ENCODE measurements around the gene NANOS2. TPM values are rescaled to one million over a fixed set of nuclear protein-coding genes. Genes with fewer than 3 reads are reported as not detected.
A peak's percentile ranks its signal among the peaks of the same experiment; 100 is the strongest.

Gene NANOS2
- total RNA-seq, 1 donor from 2014 or later: not detected

DNA sequence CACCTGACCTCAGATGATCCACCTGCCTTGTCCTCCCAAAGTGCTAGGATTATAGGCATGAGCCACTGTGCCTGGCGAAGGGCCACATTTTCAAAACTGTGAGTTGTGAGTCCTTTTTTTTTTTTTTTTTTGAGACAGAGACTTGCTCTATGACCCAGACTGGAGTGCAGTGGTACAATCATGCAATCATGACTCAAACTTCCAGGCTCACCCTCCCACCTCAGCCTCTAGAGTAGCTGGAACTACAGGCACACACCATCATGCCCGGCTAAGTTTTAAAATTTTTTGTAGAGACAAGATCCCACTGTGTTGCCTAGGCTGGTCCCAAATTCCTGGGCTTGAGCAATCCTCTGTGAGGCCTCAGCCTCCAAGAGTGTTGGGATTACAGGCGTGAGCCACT, 8.4 kb downstream of the NANOS2 start:
- Mint-ChIP-seq H3K36me3 (ENCODE audit: low read depth) (no peaks in the 10 kb centered on the region), H3K27me3 (ENCODE audit: low read depth) (peaks cover 9% of the 10 kb centered on the region), H3K4me1 (ENCODE audit: low read depth) (peaks cover 4% of the 10 kb centered on the region), H3K9me3 (ENCODE audit: low read depth) (no peaks in the 10 kb centered on the region), H3K4me3 (ENCODE audit: unreplicated experiment) (no peak overlapping the region), H3K27ac (ENCODE audit: unreplicated experiment) (no peak overlapping the region)
- TF ChIP-seq, protein P1, sequence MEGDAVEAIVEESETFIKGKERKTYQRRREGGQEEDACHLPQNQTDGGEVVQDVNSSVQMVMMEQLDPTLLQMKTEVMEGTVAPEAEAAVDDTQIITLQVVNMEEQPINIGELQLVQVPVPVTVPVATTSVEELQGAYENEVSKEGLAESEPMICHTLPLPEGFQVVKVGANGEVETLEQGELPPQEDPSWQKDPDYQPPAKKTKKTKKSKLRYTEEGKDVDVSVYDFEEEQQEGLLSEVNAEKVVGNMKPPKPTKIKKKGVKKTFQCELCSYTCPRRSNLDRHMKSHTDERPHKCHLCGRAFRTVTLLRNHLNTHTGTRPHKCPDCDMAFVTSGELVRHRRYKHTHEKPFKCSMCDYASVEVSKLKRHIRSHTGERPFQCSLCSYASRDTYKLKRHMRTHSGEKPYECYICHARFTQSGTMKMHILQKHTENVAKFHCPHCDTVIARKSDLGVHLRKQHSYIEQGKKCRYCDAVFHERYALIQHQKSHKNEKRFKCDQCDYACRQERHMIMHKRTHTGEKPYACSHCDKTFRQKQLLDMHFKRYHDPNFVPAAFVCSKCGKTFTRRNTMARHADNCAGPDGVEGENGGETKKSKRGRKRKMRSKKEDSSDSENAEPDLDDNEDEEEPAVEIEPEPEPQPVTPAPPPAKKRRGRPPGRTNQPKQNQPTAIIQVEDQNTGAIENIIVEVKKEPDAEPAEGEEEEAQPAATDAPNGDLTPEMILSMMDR (IDR thresholded peaks at IDR 0.05): no peak
- no peak for DNase-seq (ENCODE audit: low spot score)

DNA sequence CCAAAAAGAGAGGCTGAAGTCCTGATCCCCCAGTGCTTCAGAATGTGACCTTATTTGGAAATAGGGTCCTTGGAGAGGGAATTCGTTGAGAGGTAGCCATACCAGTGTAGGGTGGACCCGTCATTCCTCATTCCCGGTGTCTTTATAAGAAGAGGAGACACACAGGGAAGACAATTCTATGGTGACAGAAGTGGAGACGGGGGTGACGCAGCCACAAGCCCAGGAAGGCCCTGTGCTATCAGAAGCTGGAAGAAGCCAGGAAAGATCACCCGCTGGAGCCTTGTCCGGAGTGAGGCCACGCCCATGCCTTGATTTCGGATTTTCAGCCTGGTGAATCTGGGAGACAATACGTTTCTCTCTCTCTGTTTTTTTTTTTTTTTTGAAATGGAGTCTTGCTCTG, 9.6 kb downstream of the NANOS2 start:
- Mint-ChIP-seq H3K9me3 (ENCODE audit: low read depth) (no peaks in the 10 kb centered on the region), H3K36me3 (ENCODE audit: low read depth) (peaks cover 4% of the 10 kb centered on the region), H3K4me3 (ENCODE audit: unreplicated experiment) (no peak overlapping the region), H3K4me1 (ENCODE audit: low read depth) (peaks cover 15% of the 10 kb centered on the region), H3K27me3 (ENCODE audit: low read depth) (peaks cover 3% of the 10 kb centered on the region), H3K27ac (ENCODE audit: unreplicated experiment) (no peak overlapping the region)
- DNase-seq (ENCODE audit: low spot score): no peak
- TF ChIP-seq, protein P1 (IDR thresholded peaks at IDR 0.05): no peak

DNA sequence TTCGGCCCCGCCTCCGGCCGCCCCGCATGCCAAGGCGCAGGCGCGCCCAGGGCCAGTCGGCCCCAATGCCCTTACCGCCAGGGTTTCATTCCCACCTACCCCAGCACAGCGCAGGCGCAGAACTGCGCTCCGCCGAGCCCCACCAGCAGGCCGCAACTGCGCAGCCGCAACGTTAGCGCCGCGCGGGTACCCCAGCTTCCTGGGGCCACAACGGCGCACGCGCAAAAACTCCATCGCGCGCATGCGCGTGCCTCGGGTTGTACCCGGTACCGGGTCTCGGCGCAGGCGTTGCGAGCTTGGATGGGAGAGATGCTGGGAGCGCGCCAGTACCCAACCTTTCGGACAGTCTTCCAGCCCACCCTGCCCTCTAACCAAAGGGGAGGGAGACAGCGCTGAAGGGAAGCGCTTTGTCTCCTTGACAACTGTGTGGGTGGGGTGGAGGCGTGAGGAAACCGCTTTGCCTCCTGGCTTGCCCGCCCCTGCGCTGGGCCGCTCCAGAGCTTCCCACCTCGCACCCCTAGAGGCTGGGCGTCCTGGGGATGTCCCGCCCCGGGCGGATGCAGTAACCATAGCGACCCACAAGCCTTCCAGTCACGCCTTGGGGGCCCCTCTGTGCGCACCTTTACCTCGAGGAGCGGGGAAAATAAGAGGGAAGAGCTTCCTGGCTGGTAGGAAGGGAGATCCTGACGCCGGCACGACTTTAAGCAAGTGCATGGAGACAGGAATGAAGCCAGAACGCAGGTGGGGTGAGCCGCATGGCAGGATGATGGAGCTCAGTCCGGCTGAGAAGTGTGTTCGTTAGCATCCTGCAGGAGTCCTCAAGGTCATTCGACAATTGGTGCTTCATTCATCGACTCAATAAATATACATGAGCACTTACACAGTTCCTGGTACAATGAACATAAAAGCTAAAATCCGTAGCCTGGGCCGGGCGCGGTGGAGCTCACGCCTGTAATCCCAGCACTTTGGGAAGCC, 11.6 kb downstream of the NANOS2 start:
- no peaks in the 10 kb centered on the region for H3K27me3 Mint-ChIP-seq (ENCODE audit: low read depth)
- TF ChIP-seq, protein P1 (IDR thresholded peaks at IDR 0.05): no peak
- H3K9me3 Mint-ChIP-seq (ENCODE audit: low read depth): no peaks in the 10 kb centered on the region
- H3K36me3 Mint-ChIP-seq (ENCODE audit: low read depth): peaks cover 12% of the 10 kb centered on the region
- H3K4me1 Mint-ChIP-seq (ENCODE audit: low read depth): peaks cover 17% of the 10 kb centered on the region
- peak overlapping the region; percentile 69 for H3K27ac Mint-ChIP-seq (ENCODE audit: unreplicated experiment)
- peak; percentile 98 for DNase-seq (ENCODE audit: low spot score)
- peak overlapping the region; percentile 90 for H3K4me3 Mint-ChIP-seq (ENCODE audit: unreplicated experiment)

DNA sequence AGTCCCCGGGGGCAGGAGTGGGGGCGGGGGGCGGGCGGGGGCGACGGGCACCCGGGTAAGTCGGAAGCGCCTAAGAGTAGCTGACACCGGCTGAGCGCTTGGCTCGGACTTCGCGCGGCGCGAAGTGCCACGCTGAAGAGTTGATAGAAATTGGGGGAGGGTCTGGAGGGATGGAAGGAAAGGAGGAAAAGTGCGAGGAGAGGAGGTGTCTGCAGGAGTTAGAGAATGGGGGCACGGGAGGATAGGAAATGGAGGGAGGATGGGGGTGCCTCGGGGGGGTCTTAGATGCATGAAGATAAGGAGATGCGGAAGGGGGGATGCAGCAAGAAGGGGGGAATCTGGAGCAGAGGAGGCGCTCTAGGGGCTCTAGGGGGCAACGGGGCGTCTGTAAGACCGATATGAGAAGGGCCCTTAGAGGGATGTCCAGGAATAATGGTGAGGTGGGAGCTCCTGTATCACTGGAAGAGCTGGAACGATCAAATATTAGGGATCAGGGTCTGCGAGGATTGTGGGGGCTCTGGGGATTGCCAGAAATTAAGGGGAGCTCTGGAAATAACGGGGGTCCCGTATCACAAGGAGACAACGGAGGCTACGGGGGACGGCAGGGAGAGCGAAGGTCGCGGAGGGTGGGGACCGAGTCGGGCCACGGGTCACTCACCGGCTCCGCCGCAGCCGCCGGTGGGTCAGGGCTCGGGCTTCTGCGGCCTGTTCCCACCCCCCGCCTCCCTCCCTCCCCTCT, 12.5 kb downstream of the NANOS2 start, which contains the start of gene MYPOP:
TSS of gene MYPOP (minus strand) at position 702 of the 739 bp plus-strand sequence. CDS start 840 bp downstream, outside the sequence.
- Mint-ChIP-seq H3K4me1 (ENCODE audit: low read depth) (peaks cover 17% of the 10 kb centered on the region), H3K27me3 (ENCODE audit: low read depth) (no peaks in the 10 kb centered on the region), H3K36me3 (ENCODE audit: low read depth) (peaks cover 12% of the 10 kb centered on the region), H3K9me3 (ENCODE audit: low read depth) (no peaks in the 10 kb centered on the region), H3K27ac (ENCODE audit: unreplicated experiment) (peak within 1 kb of the TSS; percentile 85), H3K4me3 (ENCODE audit: unreplicated experiment) (peak within 1 kb of the TSS; percentile 90)
- no peak for DNase-seq (ENCODE audit: low spot score)
- TF ChIP-seq, protein P1 (IDR thresholded peaks at IDR 0.05): no peak

DNA sequence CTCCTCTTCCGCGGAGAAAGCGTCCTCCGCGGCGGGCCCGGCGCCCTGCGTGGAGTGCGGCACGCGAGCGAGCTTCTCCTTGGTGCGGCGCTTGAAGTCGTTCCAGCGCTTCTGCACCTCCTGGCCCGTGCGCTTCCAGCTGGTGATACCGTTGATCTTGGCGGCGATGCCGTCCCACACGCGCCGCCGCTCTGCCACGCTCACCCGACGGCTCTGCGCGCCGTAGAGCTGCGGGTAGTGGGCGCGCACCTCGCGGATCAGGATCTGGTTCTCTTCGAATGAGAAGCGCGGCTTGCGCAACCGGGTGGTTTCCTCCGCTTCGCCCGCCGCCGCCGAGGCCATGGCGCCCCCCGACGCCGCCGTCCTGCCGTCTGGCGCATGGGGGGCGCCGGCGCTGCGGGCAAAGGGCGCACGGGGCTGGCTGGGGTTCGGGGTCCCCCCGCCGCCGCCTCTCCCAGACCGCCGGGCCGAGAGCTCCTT, 13.1 kb downstream of the NANOS2 start:
- Mint-ChIP-seq H3K4me1 (ENCODE audit: low read depth) (peaks cover 17% of the 10 kb centered on the region), H3K9me3 (ENCODE audit: low read depth) (no peaks in the 10 kb centered on the region), H3K36me3 (ENCODE audit: low read depth) (peaks cover 12% of the 10 kb centered on the region), H3K27ac (ENCODE audit: unreplicated experiment) (no peak overlapping the region), H3K4me3 (ENCODE audit: unreplicated experiment) (peak overlapping the region; percentile 67), H3K27me3 (ENCODE audit: low read depth) (no peaks in the 10 kb centered on the region)
- TF ChIP-seq, protein P1 (IDR thresholded peaks at IDR 0.05): no peak
- no peak for DNase-seq (ENCODE audit: low spot score)
